NCI-H1417 treated with DMSO at 0.1 percent for 48 hours (cell line): ENCODE data around the gene IQCF5.
"Not testable (repeated sequence)": the region's sequence is repeated elsewhere in the genome, so short reads cannot be mapped to it uniquely, and the experiment has no call there.

ENCODE experiments used
- DNase-seq: peaks from one replicate; lab custom pipeline; 2025; lab: John Stamatoyannopoulos, UW

Gene IQCF5

GRCh38 chr3:51875501-51875900 lies at the start of gene IQCF5:
Gene IQCF5, minus strand, starts transcription at chr3:51875601. Its CDS starts 70 bp downstream, at chr3:51875531.
- no peak for DNase-seq

- no peak for DNase-seq
These were observed 45.7 kb upstream of the IQCF5 start for GRCh38 chr3:51921081-51921578.

GRCh38 chr3:51916418-51916817 lies 41.0 kb upstream of the IQCF5 start:
- no peak for DNase-seq

- no peak for DNase-seq
These were observed 32.6 kb upstream of the IQCF5 start for GRCh38 chr3:51908026-51908425.

GRCh38 chr3:51904034-51904823 lies 28.8 kb upstream of the IQCF5 start:
- DNase-seq = no peak

- DNase-seq = not testable (repeated sequence)
These were observed 27.0 kb upstream of the IQCF5 start for GRCh38 chr3:51902361-51902760.

GRCh38 chr3:51900043-51900442 lies 24.6 kb upstream of the IQCF5 start:
- DNase-seq = not testable (repeated sequence)

- no peak for DNase-seq
These were observed 22.0 kb upstream of the IQCF5 start for GRCh38 chr3:51897391-51897790.

- DNase-seq = no peak
These were observed 21.4 kb upstream of the IQCF5 start for GRCh38 chr3:51896607-51897305.

GRCh38 chr3:51894939-51895338 lies 19.5 kb upstream of the IQCF5 start:
- DNase-seq = no peak

- no peak for DNase-seq
These were observed 19.0 kb upstream of the IQCF5 start for GRCh38 chr3:51894391-51894790.

GRCh38 chr3:51891242-51892039 lies 16.0 kb upstream of the IQCF5 start:
- DNase-seq = no peak

GRCh38 chr3:51888463-51889105 lies 13.2 kb upstream of the IQCF5 start:
- no peak for DNase-seq

- DNase-seq = no peak
These were observed 12.2 kb upstream of the IQCF5 start for GRCh38 chr3:51887620-51888019.

GRCh38 chr3:51886447-51886846 lies 11.0 kb upstream of the IQCF5 start:
- DNase-seq = no peak

GRCh38 chr3:51879937-51880336 lies 4.5 kb upstream of the IQCF5 start:
- DNase-seq = no peak

- no peak for DNase-seq
These were observed 785 bp upstream of the IQCF5 start for GRCh38 chr3:51876186-51876585.

GRCh38 chr3:51874889-51875288 lies 512 bp downstream of the IQCF5 start:
- DNase-seq = no peak

- DNase-seq = no peak
These were observed 990 bp downstream of the IQCF5 start for GRCh38 chr3:51874411-51874810.

GRCh38 chr3:51873876-51874275 lies 1.5 kb downstream of the IQCF5 start:
- no peak for DNase-seq

GRCh38 chr3:51873253-51873766 lies 2.1 kb downstream of the IQCF5 start:
- no peak for DNase-seq

GRCh38 chr3:51869304-51869703 lies 6.1 kb downstream of the IQCF5 start:
- DNase-seq = no peak
